PFSK-1 (cell line): Measurements from ENCODE around the gene MICALL2.

ENCODE experiments used
- FOXP2 ChIP-seq: optimal IDR thresholded peaks from 2 replicates; pipeline ENCODE3; 2011; ENCODE audit warnings: borderline replicate concordance, control low read depth, inconsistent platforms; ENCODE audit not compliant: insufficient read depth; ENCODE audit errors: extremely low read length, extremely low read depth
- POLR2AphosphoS5 ChIP-seq: IDR thresholded peaks from 2 replicates; pipeline ENCODE4 v1.6.1; 2012; ENCODE audit warnings: low read depth, mild to moderate bottlenecking, control low read depth, low read length, moderate library complexity
- SIN3A ChIP-seq: IDR thresholded peaks from 2 replicates; pipeline ENCODE4 v1.6.1; 2012; ENCODE audit warnings: mild to moderate bottlenecking, low read length, moderate library complexity, borderline replicate concordance; ENCODE audit not compliant: insufficient read depth

GRCh38 chr7:1424041-1424440 is 35.2 kb downstream of the MICALL2 start:
- no peak for TF ChIP-seq POLR2AphosphoS5
- no peak for TF ChIP-seq FOXP2
- no peak for TF ChIP-seq SIN3A
